ENCODE results near the gene RPP25L. TPM values are rescaled to one million over a fixed set of nuclear protein-coding genes. Genes with fewer than 3 reads are reported as not detected.

The RPP25L gene
- total RNA-seq, 4 donors from 2014 or later: 28.9 to 83.5 (median 54.8) TPM

GRCh38 chr9:34568774-34569173 is 43.1 kb downstream of the RPP25L start:
- TF ChIP-seq CTCF (IDR thresholded peaks at IDR 0.05): no peak
- TF ChIP-seq POLR2A (IDR thresholded peaks at IDR 0.05): no peak
- H3K27me3 ChIP-seq: no peaks in the 10 kb centered on the region
- no peak for DNase-seq
- H3K9me3 ChIP-seq: no peaks in the 10 kb centered on the region
- H3K36me3 ChIP-seq: no peaks in the 10 kb centered on the region
- H3K27ac ChIP-seq: no peak overlapping the region
- H3K4me1 ChIP-seq: peaks cover 0 to 32% (median 3%) of the 10 kb centered on the region in 4 donors
- H3K4me3 ChIP-seq: no peak overlapping the region

- Histone ChIP-seq H3K27ac (no peak overlapping the region), H3K9me3 (no peaks in the 10 kb centered on the region), H3K4me3 (no peak overlapping the region), H3K27me3 (no peaks in the 10 kb centered on the region), H3K36me3 (no peaks in the 10 kb centered on the region), H3K4me1 (peaks cover 0 to 27% (median 3%) of the 10 kb centered on the region in 4 donors)
- TF ChIP-seq POLR2A (IDR thresholded peaks at IDR 0.05) (no peak), CTCF (IDR thresholded peaks at IDR 0.05) (no peak)
- DNase-seq: no peak
These were observed 43.8 kb downstream of the RPP25L start for GRCh38 chr9:34568133-34568532.

- no peaks in the 10 kb centered on the region for H3K36me3 ChIP-seq
- peaks cover 0 to 15% (median 3%) of the 10 kb centered on the region in 4 donors for H3K4me1 ChIP-seq
- no peak for TF ChIP-seq POLR2A (IDR thresholded peaks at IDR 0.05)
- no peak for TF ChIP-seq CTCF (IDR thresholded peaks at IDR 0.05)
- H3K4me3 ChIP-seq: no peak overlapping the region
- peaks cover 0 to 4% (median 0%) of the 10 kb centered on the region in 4 donors for H3K9me3 ChIP-seq
- no peaks in the 10 kb centered on the region for H3K27me3 ChIP-seq
- no peak overlapping the region for H3K27ac ChIP-seq
- no peak for DNase-seq
These were observed 44.9 kb downstream of the RPP25L start for GRCh38 chr9:34566972-34567371.

- Histone ChIP-seq H3K27ac (no peak overlapping the region), H3K36me3 (no peaks in the 10 kb centered on the region), H3K9me3 (peaks cover 0 to 4% (median 0%) of the 10 kb centered on the region in 4 donors), H3K4me1 (peaks cover 0 to 9% (median under 1%) of the 10 kb centered on the region in 4 donors), H3K4me3 (no peak overlapping the region), H3K27me3 (no peaks in the 10 kb centered on the region)
- DNase-seq: no peak
- no peak for TF ChIP-seq POLR2A (IDR thresholded peaks at IDR 0.05)
- TF ChIP-seq CTCF (IDR thresholded peaks at IDR 0.05): no peak
These were observed 45.6 kb downstream of the RPP25L start for GRCh38 chr9:34566322-34566721.

GRCh38 chr9:34565856-34566255 is 46.0 kb downstream of the RPP25L start:
- Histone ChIP-seq H3K27me3 (no peaks in the 10 kb centered on the region), H3K27ac (no peak overlapping the region), H3K4me3 (no peak overlapping the region), H3K36me3 (no peaks in the 10 kb centered on the region), H3K4me1 (peaks cover 0 to 7% (median 0%) of the 10 kb centered on the region in 4 donors), H3K9me3 (peaks cover 0 to 4% (median 0%) of the 10 kb centered on the region in 4 donors)
- DNase-seq: no peak
- TF ChIP-seq CTCF (IDR thresholded peaks at IDR 0.05): no peak
- TF ChIP-seq POLR2A (IDR thresholded peaks at IDR 0.05): no peak

GRCh38 chr9:34564617-34565016 is 47.3 kb downstream of the RPP25L start:
- no peak overlapping the region for H3K27ac ChIP-seq
- H3K4me3 ChIP-seq: no peak overlapping the region
- H3K9me3 ChIP-seq: peaks cover 0 to 4% (median 0%) of the 10 kb centered on the region in 4 donors
- TF ChIP-seq POLR2A (IDR thresholded peaks at IDR 0.05) (no peak), CTCF (IDR thresholded peaks at IDR 0.05) (no peak)
- H3K4me1 ChIP-seq: peaks cover 0 to 15% (median 1%) of the 10 kb centered on the region in 4 donors
- DNase-seq: no peak
- no peaks in the 10 kb centered on the region for H3K36me3 ChIP-seq
- H3K27me3 ChIP-seq: no peaks in the 10 kb centered on the region
